DND-41 (cell line): ENCODE data around the gene SELENOW.

ENCODE experiments used
- ATAC-seq: fragments of 200-7000 bp; cut with Tn5 transposase; 3 replicates; pipeline ENCODE4 v1.9.1; 2021; ENCODE audit warnings: low read depth; ENCODE audit not compliant: insufficient read depth
- DNase-seq: peaks from one replicate; pipeline ENCODE4 v3.0.0-alpha.2; 2020
- H2AFZ ChIP-seq: 2 replicates; pipeline ENCODE4 v1.6.0; 2012; ENCODE audit warnings: low read depth, low read length
- H3K27ac ChIP-seq: 2 replicates; pipeline ENCODE4 v1.5.1; 2012; ENCODE audit warnings: low read length, inconsistent platforms
- H3K27me3 ChIP-seq: fragments of 200-600 bp; sonication (generic); 2 replicates; pipeline ENCODE4 v1.6.0; 2012; ENCODE audit warnings: low read length, mild to moderate bottlenecking, inconsistent platforms; ENCODE audit not compliant: insufficient read depth, poor library complexity
- H3K36me3 ChIP-seq: 2 replicates; pipeline ENCODE4 v1.5.1; 2012; ENCODE audit warnings: low read length, inconsistent platforms; ENCODE audit not compliant: insufficient read depth
- H3K4me1 ChIP-seq: 2 replicates; pipeline ENCODE4 v1.5.1; 2012; ENCODE audit warnings: mild to moderate bottlenecking, low read length; ENCODE audit not compliant: insufficient read depth
- H3K4me2 ChIP-seq: 2 replicates; pipeline ENCODE4 v1.6.0; 2012; ENCODE audit warnings: mild to moderate bottlenecking, moderate library complexity, low read length, inconsistent platforms; ENCODE audit not compliant: insufficient read depth
- H3K4me3 ChIP-seq, 2 experiments: fragments of 200-600 bp in 1 of 2; shearing (Covaris generic) in 1 of 2; 2 replicates each; pipeline ENCODE4 v1.5.1; 2012 to 2016; ENCODE audit warnings: inconsistent platforms in 2 of 2, low read length in 2 of 2, mild to moderate bottlenecking in 2 of 2, low read depth in 1 of 2, moderate library complexity in 1 of 2
- H3K79me2 ChIP-seq: 2 replicates; pipeline ENCODE4 v1.6.0; 2012; ENCODE audit warnings: low read length, inconsistent platforms; ENCODE audit not compliant: insufficient read depth
- H3K9ac ChIP-seq: 2 replicates; pipeline ENCODE4 v1.6.0; 2012; ENCODE audit warnings: low read depth, mild to moderate bottlenecking, inconsistent platforms, low read length, moderate library complexity
- H3K9me3 ChIP-seq: 2 replicates; pipeline ENCODE4 v1.5.1; 2012; ENCODE audit warnings: low read length, moderate library complexity, mild to moderate bottlenecking, inconsistent platforms; ENCODE audit not compliant: insufficient read depth, severe bottlenecking
- H4K20me1 ChIP-seq: 2 replicates; pipeline ENCODE4 v1.6.0; 2012; ENCODE audit warnings: low read length; ENCODE audit not compliant: insufficient read depth
- CTCF ChIP-seq: IDR thresholded peaks from 2 replicates; pipeline ENCODE4 v1.5.1; 2012; ENCODE audit warnings: borderline replicate concordance, low read length, moderate library complexity, mild to moderate bottlenecking; ENCODE audit not compliant: poor library complexity, severe bottlenecking; ENCODE audit errors: extremely low read depth
- EZH2 ChIP-seq: IDR thresholded peaks from 3 replicates; pipeline ENCODE4 v1.6.1; 2012; ENCODE audit warnings: borderline replicate concordance, low read depth, mild to moderate bottlenecking, moderate library complexity, low read length, inconsistent platforms; ENCODE audit not compliant: severe bottlenecking

Gene SELENOW

GRCh38 chr19:47797996-47798903 is 19.7 kb downstream of the SELENOW start:
- ATAC-seq (no peak), DNase-seq (no peak)
- Histone ChIP-seq H3K9ac (no peak overlapping the region), H3K79me2 (no peaks in the 10 kb centered on the region), H3K4me3 (no peak overlapping the region), H3K27me3 (peaks cover 3% of the 10 kb centered on the region), H3K36me3 (no peaks in the 10 kb centered on the region), H3K4me1 (no peaks in the 10 kb centered on the region), H3K27ac (no peak overlapping the region), H4K20me1 (no peaks in the 10 kb centered on the region), H3K4me2 (no peak overlapping the region), H2AFZ (no peak overlapping the region), H3K9me3 (peaks cover 4% of the 10 kb centered on the region)
- TF ChIP-seq CTCF: no peak
- TF ChIP-seq EZH2: no peak

GRCh38 chr19:47798904-47799266 is 20.4 kb downstream of the SELENOW start:
- H3K9ac ChIP-seq: no peak overlapping the region
- no peaks in the 10 kb centered on the region for H3K4me1 ChIP-seq
- no peak for DNase-seq
- no peaks in the 10 kb centered on the region for H3K79me2 ChIP-seq
- no peak for TF ChIP-seq CTCF
- no peak for TF ChIP-seq EZH2
- H2AFZ ChIP-seq: no peak overlapping the region
- no peaks in the 10 kb centered on the region for H3K36me3 ChIP-seq
- H3K27ac ChIP-seq: no peak overlapping the region
- no peaks in the 10 kb centered on the region for H4K20me1 ChIP-seq
- no peak overlapping the region for H3K4me3 ChIP-seq
- H3K27me3 ChIP-seq: peaks cover 3% of the 10 kb centered on the region
- H3K9me3 ChIP-seq: peaks cover 4% of the 10 kb centered on the region
- no peak for ATAC-seq
- H3K4me2 ChIP-seq: no peak overlapping the region

- H3K27me3 ChIP-seq: peaks cover 3% of the 10 kb centered on the region
- no peaks in the 10 kb centered on the region for H4K20me1 ChIP-seq
- peaks cover 4% of the 10 kb centered on the region for H3K9me3 ChIP-seq
- no peaks in the 10 kb centered on the region for H3K36me3 ChIP-seq
- no peaks in the 10 kb centered on the region for H3K79me2 ChIP-seq
- no peak overlapping the region for H2AFZ ChIP-seq
- DNase-seq (no peak), ATAC-seq (no peak)
- no peak for TF ChIP-seq CTCF
- no peak for TF ChIP-seq EZH2
- H3K4me3 ChIP-seq: no peak overlapping the region
- H3K27ac ChIP-seq: no peak overlapping the region
- H3K9ac ChIP-seq: no peak overlapping the region
- H3K4me2 ChIP-seq: no peak overlapping the region
- H3K4me1 ChIP-seq: no peaks in the 10 kb centered on the region
Observed at GRCh38 chr19:47801270-47801669, 22.8 kb downstream of the SELENOW start.
